GM23338 (cell line): Measurements from ENCODE around the gene DTNBP1. TPM values are rescaled to one million over a fixed set of nuclear protein-coding genes. Genes with fewer than 3 reads are reported as not detected.
A peak's percentile ranks its signal among the peaks of the same experiment; 100 is the strongest.

ENCODE experiments used
- ATAC-seq: fragments of 200-7000 bp; cut with Tn5 transposase; 3 replicates; pipeline ENCODE4 v1.9.1; 2020
- DNase-seq: peaks from one replicate; pipeline ENCODE4 v3.0.0-alpha.2; 2015; ENCODE audit warnings: low spot score
- H2AFZ ChIP-seq: fragments of 200-600 bp; sonication (generic); 2 replicates; pipeline ENCODE4 v1.8.0; 2016; ENCODE audit warnings: antibody characterized with exemption, mild to moderate bottlenecking, moderate library complexity
- H3F3A ChIP-seq: fragments of 200-600 bp; sonication (generic); replicated peaks from 2 replicates; pipeline ENCODE4 v1.8.0; 2017; ENCODE audit warnings: antibody characterized with exemption, mixed run types, low read depth
- H3K27ac ChIP-seq: fragments of 200-600 bp; sonication (generic); 2 replicates; pipeline ENCODE4 v1.6.1; 2016; ENCODE audit warnings: low read depth
- H3K27me3 ChIP-seq: fragments of 200-600 bp; sonication (generic); 2 replicates; pipeline ENCODE4 v1.8.0; 2016; ENCODE audit warnings: mild to moderate bottlenecking, mixed run types, moderate library complexity; ENCODE audit not compliant: insufficient read depth
- H3K36me3 ChIP-seq: fragments of 200-600 bp; sonication (generic); 2 replicates; pipeline ENCODE4 v1.8.0; 2016; ENCODE audit warnings: mild to moderate bottlenecking; ENCODE audit not compliant: insufficient read depth
- H3K4me1 ChIP-seq: fragments of 200-600 bp; sonication (generic); 2 replicates; pipeline ENCODE4 v1.8.0; 2016; ENCODE audit warnings: mild to moderate bottlenecking, moderate library complexity; ENCODE audit not compliant: insufficient read depth
- H3K4me2 ChIP-seq: fragments of 200-600 bp; sonication (generic); 2 replicates; pipeline ENCODE4 v1.7.1; 2017; ENCODE audit warnings: mixed run types
- H3K4me3 ChIP-seq: fragments of 200-600 bp; sonication (generic); 2 replicates; pipeline ENCODE4 v1.6.1; 2016; ENCODE audit warnings: mixed run types
- H3K79me2 ChIP-seq: fragments of 200-600 bp; sonication (generic); replicated peaks from 2 replicates; pipeline ENCODE4 v1.8.0; 2017; ENCODE audit warnings: mild to moderate bottlenecking; ENCODE audit not compliant: insufficient read depth
- H3K9me2 ChIP-seq: fragments of 200-600 bp; sonication (generic); 2 replicates; pipeline ENCODE4 v1.8.0; 2017; ENCODE audit not compliant: insufficient read depth
- H4K20me1 ChIP-seq: fragments of 200-600 bp; sonication (generic); replicated peaks from 2 replicates; pipeline ENCODE4 v1.8.0; 2017; ENCODE audit warnings: mild to moderate bottlenecking; ENCODE audit not compliant: insufficient read depth
- H3K27ac Mint-ChIP-seq: 2 replicates; pipeline ENCODE4 v1.8.0; 2020; ENCODE audit warnings: inconsistent platforms, mild to moderate bottlenecking, moderate library complexity, mixed read lengths
- H3K27me3 Mint-ChIP-seq: 3 replicates; pipeline ENCODE4 v1.8.0; 2022; ENCODE audit warnings: low read depth, mild to moderate bottlenecking, moderate library complexity, mixed read lengths, inconsistent platforms; ENCODE audit not compliant: insufficient read depth, poor library complexity
- H3K36me3 Mint-ChIP-seq: 3 replicates; pipeline ENCODE4 v1.8.0; 2021; ENCODE audit warnings: low read depth, mild to moderate bottlenecking, inconsistent platforms, moderate library complexity, mixed read lengths
- H3K4me1 Mint-ChIP-seq: 3 replicates; pipeline ENCODE4 v1.8.0; 2020; ENCODE audit warnings: mild to moderate bottlenecking, inconsistent platforms, mixed read lengths
- H3K4me3 Mint-ChIP-seq: 3 replicates; pipeline ENCODE4 v1.8.0; 2021; ENCODE audit warnings: moderate library complexity, mild to moderate bottlenecking, inconsistent platforms, mixed read lengths
- H3K9me3 Mint-ChIP-seq: 3 replicates; pipeline ENCODE4 v1.8.0; 2020; ENCODE audit warnings: moderate library complexity, mild to moderate bottlenecking, inconsistent platforms, mixed read lengths
- EZH2 ChIP-seq: fragments of 200-600 bp; sonication (generic); IDR thresholded peaks from one replicate; pipeline ENCODE4 v1.8.0; 2017; ENCODE audit warnings: antibody characterized with exemption, mild to moderate bottlenecking, low read depth; ENCODE audit not compliant: unreplicated experiment
- EZH2phosphoT487 ChIP-seq: fragments of 200-600 bp; sonication (generic); IDR thresholded peaks from one replicate; pipeline ENCODE4 v1.8.1; 2018; ENCODE audit warnings: antibody characterized with exemption; ENCODE audit not compliant: unreplicated experiment
- NANOG ChIP-seq: IDR thresholded peaks from 2 replicates; pipeline ENCODE4 v1.6.1; 2016; ENCODE audit warnings: antibody characterized with exemption, borderline replicate concordance
- POLR2AphosphoS5 ChIP-seq: IDR thresholded peaks from 2 replicates; pipeline ENCODE4 v1.6.1; 2016; ENCODE audit warnings: antibody characterized with exemption, low read depth
- STAT1 ChIP-seq: IDR thresholded peaks from one replicate; pipeline ENCODE4 v1.6.1; 2016; ENCODE audit warnings: antibody characterized with exemption; ENCODE audit not compliant: unreplicated experiment
- ZNF114 ChIP-seq: fragments of 250-450 bp; sonication (Bioruptor Pico); IDR thresholded peaks from 2 replicates; pipeline ENCODE4 v1.5.0; 2020; ENCODE audit warnings: mild to moderate bottlenecking, moderate library complexity
- ZNF331 ChIP-seq: fragments of 250-450 bp; sonication (Bioruptor Pico); IDR thresholded peaks from 2 replicates; pipeline ENCODE4 v1.5.0; 2020; ENCODE audit warnings: low read depth, mild to moderate bottlenecking, moderate library complexity
- polyA plus RNA-seq: library from polyadenylated mRNA; unstranded; fragments of >200 nt; fragmentation: Nextera tagmentation; extraction: Ambion mirVana; gene quantifications from 2 replicates; pipeline ENCODE4 v1.2.1, GENCODE V29; 2016
- total RNA-seq: library from RNA; depleted of rRNA; stranded (reverse); fragments of >200 nt; shearing (Covaris generic); gene quantifications from 2 replicates; pipeline ENCODE4 v1.2.3, GENCODE V29; 2014
- TF ChIP-seq, protein P1 (sequence below): IDR thresholded peaks from 2 replicates; pipeline ENCODE4 v1.6.1; 2016; ENCODE audit warnings: antibody characterized with exemption
- TF ChIP-seq, protein P2 (sequence below), 2 experiments: fragments of 200-600 bp in 1 of 2; sonication (generic) in 1 of 2; conservative IDR thresholded peaks; 2 replicates each; pipeline versions ENCODE4 v1.5.1 to v1.6.1; 2016 to 2017; ENCODE audit warnings: antibody characterized with exemption in 2 of 2, low read depth in 2 of 2, mild to moderate bottlenecking in 2 of 2, moderate library complexity in 1 of 2
- TF ChIP-seq, protein P3 (sequence below): IDR thresholded peaks from one replicate; pipeline ENCODE4 v1.6.1; 2018; ENCODE audit warnings: antibody characterized with exemption; ENCODE audit not compliant: unreplicated experiment

Gene DTNBP1
- total and polyA plus RNA-seq, 2 experiments from 2014 or later: 12.1 to 20.1 TPM

DNA sequence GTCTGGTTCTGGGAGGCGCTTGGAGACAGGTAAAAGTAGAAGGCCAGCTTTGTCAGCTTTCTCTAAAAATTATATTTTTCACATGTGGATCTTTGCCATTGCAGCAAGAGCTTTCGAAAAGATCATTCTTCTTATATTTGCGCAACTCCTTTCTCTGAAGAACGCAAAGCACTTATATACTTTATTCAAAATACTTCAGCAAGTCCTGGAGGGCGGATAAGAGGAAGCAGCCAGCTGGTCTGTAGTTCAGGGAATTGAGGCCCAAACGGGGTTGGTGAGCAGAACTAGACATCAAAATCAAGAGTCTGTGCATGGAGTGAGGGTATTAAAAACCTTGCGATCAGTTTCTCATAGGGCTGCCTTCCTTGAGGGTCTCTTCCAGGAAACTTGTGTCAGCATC is 182.3 kb downstream of the DTNBP1 start:
- H3K4me1 ChIP-seq: peaks cover 97% of the 10 kb centered on the region
- no peak for DNase-seq
- H3K27me3 ChIP-seq: no peaks in the 10 kb centered on the region
- H3K9me3 Mint-ChIP-seq: no peaks in the 10 kb centered on the region
- H3K4me3 Mint-ChIP-seq: no peak overlapping the region
- H3K36me3 Mint-ChIP-seq: peaks cover 21% of the 10 kb centered on the region
- peaks cover 96% of the 10 kb centered on the region for H4K20me1 ChIP-seq
- H3K27ac ChIP-seq: no peak overlapping the region
- H3K79me2 ChIP-seq: peaks cover 100% of the 10 kb centered on the region
- TF ChIP-seq, protein P1, sequence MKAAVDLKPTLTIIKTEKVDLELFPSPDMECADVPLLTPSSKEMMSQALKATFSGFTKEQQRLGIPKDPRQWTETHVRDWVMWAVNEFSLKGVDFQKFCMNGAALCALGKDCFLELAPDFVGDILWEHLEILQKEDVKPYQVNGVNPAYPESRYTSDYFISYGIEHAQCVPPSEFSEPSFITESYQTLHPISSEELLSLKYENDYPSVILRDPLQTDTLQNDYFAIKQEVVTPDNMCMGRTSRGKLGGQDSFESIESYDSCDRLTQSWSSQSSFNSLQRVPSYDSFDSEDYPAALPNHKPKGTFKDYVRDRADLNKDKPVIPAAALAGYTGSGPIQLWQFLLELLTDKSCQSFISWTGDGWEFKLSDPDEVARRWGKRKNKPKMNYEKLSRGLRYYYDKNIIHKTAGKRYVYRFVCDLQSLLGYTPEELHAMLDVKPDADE: no peak
- TF ChIP-seq STAT1 (no peak), EZH2phosphoT487 (no peak), ZNF114 (no peak), NANOG (no peak), POLR2AphosphoS5 (no peak), ZNF331 (CRISPR knock-in tag) (no peak)
- TF ChIP-seq, protein P2, sequence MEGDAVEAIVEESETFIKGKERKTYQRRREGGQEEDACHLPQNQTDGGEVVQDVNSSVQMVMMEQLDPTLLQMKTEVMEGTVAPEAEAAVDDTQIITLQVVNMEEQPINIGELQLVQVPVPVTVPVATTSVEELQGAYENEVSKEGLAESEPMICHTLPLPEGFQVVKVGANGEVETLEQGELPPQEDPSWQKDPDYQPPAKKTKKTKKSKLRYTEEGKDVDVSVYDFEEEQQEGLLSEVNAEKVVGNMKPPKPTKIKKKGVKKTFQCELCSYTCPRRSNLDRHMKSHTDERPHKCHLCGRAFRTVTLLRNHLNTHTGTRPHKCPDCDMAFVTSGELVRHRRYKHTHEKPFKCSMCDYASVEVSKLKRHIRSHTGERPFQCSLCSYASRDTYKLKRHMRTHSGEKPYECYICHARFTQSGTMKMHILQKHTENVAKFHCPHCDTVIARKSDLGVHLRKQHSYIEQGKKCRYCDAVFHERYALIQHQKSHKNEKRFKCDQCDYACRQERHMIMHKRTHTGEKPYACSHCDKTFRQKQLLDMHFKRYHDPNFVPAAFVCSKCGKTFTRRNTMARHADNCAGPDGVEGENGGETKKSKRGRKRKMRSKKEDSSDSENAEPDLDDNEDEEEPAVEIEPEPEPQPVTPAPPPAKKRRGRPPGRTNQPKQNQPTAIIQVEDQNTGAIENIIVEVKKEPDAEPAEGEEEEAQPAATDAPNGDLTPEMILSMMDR (conservative IDR thresholded peaks at IDR 0.05; ENCODE audit: low read depth in 2 of 2): no peak
- TF ChIP-seq, protein P3, sequence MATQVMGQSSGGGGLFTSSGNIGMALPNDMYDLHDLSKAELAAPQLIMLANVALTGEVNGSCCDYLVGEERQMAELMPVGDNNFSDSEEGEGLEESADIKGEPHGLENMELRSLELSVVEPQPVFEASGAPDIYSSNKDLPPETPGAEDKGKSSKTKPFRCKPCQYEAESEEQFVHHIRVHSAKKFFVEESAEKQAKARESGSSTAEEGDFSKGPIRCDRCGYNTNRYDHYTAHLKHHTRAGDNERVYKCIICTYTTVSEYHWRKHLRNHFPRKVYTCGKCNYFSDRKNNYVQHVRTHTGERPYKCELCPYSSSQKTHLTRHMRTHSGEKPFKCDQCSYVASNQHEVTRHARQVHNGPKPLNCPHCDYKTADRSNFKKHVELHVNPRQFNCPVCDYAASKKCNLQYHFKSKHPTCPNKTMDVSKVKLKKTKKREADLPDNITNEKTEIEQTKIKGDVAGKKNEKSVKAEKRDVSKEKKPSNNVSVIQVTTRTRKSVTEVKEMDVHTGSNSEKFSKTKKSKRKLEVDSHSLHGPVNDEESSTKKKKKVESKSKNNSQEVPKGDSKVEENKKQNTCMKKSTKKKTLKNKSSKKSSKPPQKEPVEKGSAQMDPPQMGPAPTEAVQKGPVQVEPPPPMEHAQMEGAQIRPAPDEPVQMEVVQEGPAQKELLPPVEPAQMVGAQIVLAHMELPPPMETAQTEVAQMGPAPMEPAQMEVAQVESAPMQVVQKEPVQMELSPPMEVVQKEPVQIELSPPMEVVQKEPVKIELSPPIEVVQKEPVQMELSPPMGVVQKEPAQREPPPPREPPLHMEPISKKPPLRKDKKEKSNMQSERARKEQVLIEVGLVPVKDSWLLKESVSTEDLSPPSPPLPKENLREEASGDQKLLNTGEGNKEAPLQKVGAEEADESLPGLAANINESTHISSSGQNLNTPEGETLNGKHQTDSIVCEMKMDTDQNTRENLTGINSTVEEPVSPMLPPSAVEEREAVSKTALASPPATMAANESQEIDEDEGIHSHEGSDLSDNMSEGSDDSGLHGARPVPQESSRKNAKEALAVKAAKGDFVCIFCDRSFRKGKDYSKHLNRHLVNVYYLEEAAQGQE: no peak
- H3K27me3 Mint-ChIP-seq: peaks cover 38% of the 10 kb centered on the region
- no peaks in the 10 kb centered on the region for H3K9me2 ChIP-seq
- no peak overlapping the region for H3K27ac Mint-ChIP-seq
- H2AFZ ChIP-seq: no peak overlapping the region
- peaks cover 4% of the 10 kb centered on the region; the same call in 1 of the 2 replicates for H3K36me3 ChIP-seq
- peaks cover 8% of the 10 kb centered on the region; the same call in 1 of the 2 replicates for H3F3A ChIP-seq
- no peak for ATAC-seq
- no peak overlapping the region for H3K4me3 ChIP-seq
- peak overlapping the region; percentile 53 for H3K4me2 ChIP-seq
- peaks cover 85% of the 10 kb centered on the region for H3K4me1 Mint-ChIP-seq

DNA sequence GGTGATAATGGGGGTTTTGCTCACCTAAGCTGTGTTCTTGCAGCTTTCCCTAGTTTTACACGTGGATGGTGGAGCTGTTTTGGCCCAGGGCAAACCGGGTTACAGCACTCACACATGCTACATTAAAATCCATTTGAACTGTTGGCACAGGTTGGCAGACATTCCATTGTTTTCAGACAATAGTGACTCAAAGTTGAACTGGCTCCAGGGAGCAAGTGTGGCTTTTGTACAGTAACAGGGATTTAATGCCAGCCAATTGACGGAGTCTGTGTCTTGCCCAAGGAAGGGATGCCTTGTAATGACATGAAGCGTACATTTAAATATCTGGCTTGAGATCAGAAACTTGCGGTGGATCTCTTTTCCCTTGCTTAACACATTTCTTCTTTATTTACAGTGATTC is 183.1 kb downstream of the DTNBP1 start:
- no peaks in the 10 kb centered on the region for H3K9me3 Mint-ChIP-seq
- Histone ChIP-seq H3K27me3 (no peaks in the 10 kb centered on the region), H3F3A (peaks cover 8% of the 10 kb centered on the region; the same call in 1 of the 2 replicates), H3K4me2 (peak overlapping the region; percentile 53), H3K9me2 (no peaks in the 10 kb centered on the region), H3K27ac (0 out of 2 replicates have a peak overlapping the region, but pooled peaks have one; percentile 15), H2AFZ (no peak overlapping the region), H3K79me2 (peaks cover 100% of the 10 kb centered on the region), H3K36me3 (peaks cover 7% of the 10 kb centered on the region; the same call in 1 of the 2 replicates), H4K20me1 (peaks cover 96% of the 10 kb centered on the region), H3K4me3 (no peak overlapping the region), H3K4me1 (peaks cover 97% of the 10 kb centered on the region)
- no peak for DNase-seq
- peaks cover 36% of the 10 kb centered on the region for H3K27me3 Mint-ChIP-seq
- H3K36me3 Mint-ChIP-seq: peaks cover 24% of the 10 kb centered on the region
- H3K4me1 Mint-ChIP-seq: peaks cover 85% of the 10 kb centered on the region
- H3K27ac Mint-ChIP-seq: no peak overlapping the region
- TF ChIP-seq, protein P1: no peak
- TF ChIP-seq POLR2AphosphoS5 (0 out of 2 replicates have a peak, but pooled peaks have one; percentile 10), EZH2 (no peak), ZNF331 (CRISPR knock-in tag) (no peak), STAT1 (no peak), ZNF114 (no peak), EZH2phosphoT487 (no peak)
- no peak overlapping the region; the same call in 2 of the 3 replicates for H3K4me3 Mint-ChIP-seq
- ATAC-seq: no peak
